NCI-H748 (cell line): ENCODE results near the gene GNE.
"Not testable (repeated sequence)": the region's sequence is repeated elsewhere in the genome, so short reads cannot be mapped to it uniquely, and the experiment has no call there.

Source experiments
- DNase-seq: peaks from one replicate; lab custom pipeline; 2025; ENCODE audit not compliant: unreplicated experiment; lab: John Stamatoyannopoulos, UW

Gene GNE

DNA sequence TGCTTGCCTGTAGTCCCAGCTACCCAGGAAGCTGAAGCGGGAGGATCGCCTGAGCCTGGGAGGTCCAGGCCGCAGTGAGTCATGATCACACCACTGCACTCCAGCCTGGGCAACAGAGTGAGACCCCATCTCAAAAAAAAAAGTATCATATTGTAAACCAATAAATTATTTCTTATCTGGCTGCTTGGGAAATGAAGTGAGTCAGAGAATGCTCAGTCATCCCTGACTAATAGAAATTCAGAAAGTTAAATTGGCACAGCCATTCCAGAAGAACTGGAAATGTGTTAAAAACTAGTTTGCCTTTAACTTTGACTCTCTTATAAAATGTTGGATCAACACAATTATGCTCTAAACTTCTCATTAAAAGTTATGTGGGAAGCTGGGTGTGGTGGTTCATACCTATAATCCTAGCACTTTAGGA lies 9.8 kb upstream of the GNE start:
- DNase-seq: no peak

- no peak for DNase-seq
Observed at GRCh38 chr9:36264896-36265295, 6.6 kb upstream of the GNE start.

- peak; percentile 71 for DNase-seq
Observed at GRCh38 chr9:36263683-36264082, 5.4 kb upstream of the GNE start.

GRCh38 chr9:36258996-36259533 lies 817 bp upstream of the GNE start:
- DNase-seq: no peak

DNA sequence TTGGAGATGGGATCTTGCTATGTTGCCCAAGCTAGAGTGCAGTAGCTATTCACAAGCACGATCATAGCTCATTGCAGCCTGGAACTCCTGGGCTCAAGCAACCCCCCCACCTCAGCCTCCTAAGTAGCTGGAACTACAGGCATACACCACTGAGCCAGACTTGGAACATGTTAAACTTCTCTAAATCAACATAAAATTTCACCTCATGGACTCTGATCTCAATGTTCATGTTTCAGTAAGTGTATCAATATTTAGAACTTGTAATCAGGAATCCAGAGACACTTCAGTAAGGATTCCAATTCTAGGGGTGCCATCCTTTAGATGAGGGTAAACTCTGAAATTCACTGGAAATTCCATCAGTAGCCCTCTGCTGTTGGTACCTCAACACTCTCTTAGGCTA lies 6.8 kb downstream of the GNE start:
- no peak for DNase-seq

DNA sequence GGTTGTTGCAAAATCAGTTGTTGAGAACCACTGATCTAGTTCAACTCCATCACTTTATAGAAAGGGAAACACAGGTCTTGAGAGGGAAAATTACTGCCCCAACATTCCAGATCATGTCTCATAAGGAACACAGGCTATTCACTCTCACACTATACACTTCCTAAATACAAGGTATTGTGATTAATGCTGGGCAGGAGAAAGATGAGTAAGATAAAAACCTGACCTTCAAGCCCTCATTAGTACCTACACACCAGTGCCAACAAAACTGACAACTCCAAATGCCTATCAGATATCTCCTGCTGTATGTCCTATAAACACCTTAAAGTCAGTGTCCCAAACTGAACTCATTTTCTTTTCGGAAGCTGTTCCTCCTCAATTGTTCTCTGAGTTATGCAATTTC lies 8.2 kb downstream of the GNE start:
- DNase-seq: no peak

DNA sequence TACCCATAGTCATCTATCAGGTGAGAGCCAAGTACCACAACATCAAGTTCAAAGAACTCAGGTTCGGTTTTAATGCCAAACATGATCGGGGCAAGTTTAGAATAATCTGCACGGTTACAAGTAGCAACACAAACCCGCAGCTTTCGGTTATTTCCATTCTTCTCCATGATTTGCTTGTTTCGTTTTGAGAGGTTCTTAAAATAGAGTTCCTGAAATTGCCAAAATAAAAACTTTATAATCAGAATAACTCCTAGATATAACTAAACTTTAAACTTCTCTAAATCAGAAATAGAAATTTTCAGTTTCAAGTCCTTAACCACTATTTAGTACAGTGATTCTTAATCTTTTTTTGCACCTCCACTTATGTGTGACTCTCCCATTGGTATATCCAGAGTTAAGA lies 9.1 kb downstream of the GNE start:
- no peak for DNase-seq

GRCh38 chr9:36248061-36248460 lies 10.2 kb downstream of the GNE start:
- peak; percentile 40 for DNase-seq

DNA sequence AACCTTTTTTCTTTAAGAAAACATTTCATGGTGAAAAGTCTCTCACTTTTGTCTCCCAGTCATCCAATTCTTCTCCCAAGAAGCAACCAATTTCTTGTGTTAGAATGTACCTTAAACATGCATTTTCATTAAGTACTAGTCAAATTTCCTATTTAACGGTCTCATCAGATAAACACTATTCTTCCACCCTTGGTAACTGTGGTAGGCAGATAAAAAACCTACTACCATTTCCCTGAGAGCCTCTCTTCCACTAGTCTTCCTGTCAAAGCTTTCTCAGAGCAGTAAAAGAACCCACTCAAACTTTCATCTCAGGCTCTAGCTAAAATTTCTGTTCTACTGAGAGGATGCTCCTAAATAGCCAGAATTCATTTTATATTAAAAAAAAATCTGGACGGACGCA lies 10.9 kb downstream of the GNE start:
- no peak for DNase-seq

GRCh38 chr9:36245906-36246305 lies 12.3 kb downstream of the GNE start:
- no peak for DNase-seq

- DNase-seq: not testable (repeated sequence)
Observed at GRCh38 chr9:36239675-36240074, 18.6 kb downstream of the GNE start.

DNA sequence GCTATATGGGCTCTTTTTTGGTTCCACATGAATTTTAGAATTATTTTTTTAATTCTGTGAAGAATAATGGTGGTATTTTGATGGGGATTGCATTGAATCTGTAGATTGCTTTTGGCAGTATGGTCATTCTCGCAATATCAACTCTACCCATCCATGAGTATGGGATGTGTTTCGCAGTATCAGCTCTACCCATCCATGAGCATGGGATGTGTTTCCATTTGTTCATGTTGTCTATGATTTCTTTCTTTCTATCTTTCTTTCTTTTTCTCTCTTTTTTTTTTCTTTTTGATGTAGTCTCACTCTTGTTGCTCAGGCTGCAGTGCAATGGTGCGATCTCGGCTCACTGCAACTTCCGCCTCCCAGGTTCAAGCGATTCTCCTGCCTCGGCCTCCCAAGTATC lies 19.0 kb downstream of the GNE start:
- not testable (repeated sequence) for DNase-seq

DNA sequence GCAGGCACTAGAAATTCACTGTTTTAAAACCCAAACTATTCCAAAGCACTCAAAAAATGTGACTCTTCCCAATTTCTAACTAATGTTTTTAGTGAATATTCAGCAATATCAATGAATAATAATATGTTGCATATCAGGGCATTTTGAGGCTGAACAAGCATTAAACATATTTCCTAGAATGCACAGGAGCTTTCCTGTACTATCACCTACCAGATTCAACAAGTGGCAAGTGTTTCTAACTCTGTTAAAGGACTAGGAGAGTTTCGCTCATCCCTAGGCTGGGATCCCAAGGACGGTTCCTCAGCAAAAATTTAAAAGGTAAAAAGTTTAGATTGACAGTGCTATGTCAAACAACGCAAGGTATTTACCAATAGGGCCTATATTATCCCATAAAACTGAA lies 21.0 kb downstream of the GNE start:
- DNase-seq: no peak

GRCh38 chr9:36222449-36222848 lies 35.8 kb downstream of the GNE start:
- no peak for DNase-seq

DNA sequence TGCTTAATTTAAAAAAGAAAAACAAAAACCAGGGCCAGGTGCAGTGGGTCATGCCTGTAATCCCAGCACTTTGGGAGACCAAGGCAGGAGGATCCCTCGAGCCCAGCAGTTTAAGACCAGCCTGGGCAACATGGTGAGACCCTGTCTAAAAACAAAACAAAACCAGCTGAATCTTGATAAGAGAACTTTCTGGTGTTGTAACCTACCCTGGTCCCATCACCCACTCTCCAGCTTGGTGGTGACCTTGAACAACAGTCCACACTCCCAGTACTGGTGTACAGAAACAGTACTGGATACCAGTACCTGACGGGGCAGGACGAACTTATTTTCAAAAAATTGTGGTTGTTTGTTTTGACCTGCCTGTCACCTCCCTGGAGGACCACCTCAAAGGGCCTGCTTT lies 36.6 kb downstream of the GNE start:
- DNase-seq: no peak

- DNase-seq: no peak
Observed at GRCh38 chr9:36218411-36218901, 39.8 kb downstream of the GNE start.

DNA sequence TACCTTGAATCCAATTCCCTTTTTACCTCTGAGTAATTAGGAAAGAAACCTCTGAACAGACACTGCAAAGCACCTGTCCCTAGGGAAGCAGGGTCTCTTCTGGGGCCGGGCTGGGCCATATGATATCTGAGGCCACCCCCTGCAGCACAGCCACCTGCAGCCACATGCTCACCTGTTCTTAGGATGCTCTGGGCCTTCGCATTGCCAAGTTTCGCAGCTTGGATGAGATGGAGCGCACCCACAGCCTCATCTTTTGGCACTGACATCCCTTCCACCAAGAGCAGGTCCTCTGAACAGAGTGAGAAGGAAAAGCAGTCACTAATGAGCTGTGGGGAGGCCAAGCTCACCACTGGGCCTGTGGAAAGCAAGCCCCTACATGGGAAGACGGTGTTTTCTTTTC lies 40.2 kb downstream of the GNE start:
- DNase-seq: no peak

GRCh38 chr9:36217256-36217968 lies 40.8 kb downstream of the GNE start:
- DNase-seq: no peak

DNA sequence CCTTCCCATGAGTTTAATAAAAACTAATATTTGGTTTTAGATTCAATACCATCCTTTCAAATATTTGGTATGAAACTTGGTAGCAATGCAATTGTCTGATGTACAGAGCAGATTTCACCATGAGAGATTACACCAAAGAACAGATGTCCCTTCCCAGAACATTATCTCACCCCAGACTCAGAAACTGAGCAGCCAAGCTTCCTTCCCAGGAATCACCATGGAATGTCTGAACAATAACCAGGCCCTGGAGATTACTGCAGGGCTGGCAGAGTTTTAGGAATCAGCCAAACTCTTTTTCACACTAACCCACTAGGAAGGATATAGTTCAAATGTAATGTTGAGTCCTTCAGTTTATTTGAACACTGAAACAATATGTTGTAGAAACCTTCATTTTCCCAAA lies 43.7 kb downstream of the GNE start:
- DNase-seq: no peak

- no peak for DNase-seq
Observed at GRCh38 chr9:36213989-36214388, 44.3 kb downstream of the GNE start.

DNA sequence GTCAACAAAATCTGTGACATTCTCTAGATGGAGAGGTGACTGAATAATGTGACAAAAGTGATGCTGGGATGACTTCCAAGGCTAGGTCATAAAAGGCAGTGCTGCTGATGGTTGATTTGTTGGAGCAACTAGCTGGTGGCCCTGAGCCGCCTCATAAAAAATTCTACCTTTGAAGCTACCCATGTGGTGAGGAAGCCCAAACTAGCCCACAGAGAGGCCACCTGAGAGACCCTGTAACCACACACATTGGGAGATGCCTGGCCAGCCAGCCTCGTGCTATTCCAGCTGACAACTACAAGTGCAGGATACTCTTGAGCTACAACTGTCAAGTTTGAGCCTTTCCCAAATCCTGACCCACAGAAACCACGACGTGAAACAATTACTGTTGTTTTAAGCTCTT lies 44.9 kb downstream of the GNE start:
- no peak for DNase-seq

GRCh38 chr9:36211510-36211909 lies 46.7 kb downstream of the GNE start:
- no peak for DNase-seq

DNA sequence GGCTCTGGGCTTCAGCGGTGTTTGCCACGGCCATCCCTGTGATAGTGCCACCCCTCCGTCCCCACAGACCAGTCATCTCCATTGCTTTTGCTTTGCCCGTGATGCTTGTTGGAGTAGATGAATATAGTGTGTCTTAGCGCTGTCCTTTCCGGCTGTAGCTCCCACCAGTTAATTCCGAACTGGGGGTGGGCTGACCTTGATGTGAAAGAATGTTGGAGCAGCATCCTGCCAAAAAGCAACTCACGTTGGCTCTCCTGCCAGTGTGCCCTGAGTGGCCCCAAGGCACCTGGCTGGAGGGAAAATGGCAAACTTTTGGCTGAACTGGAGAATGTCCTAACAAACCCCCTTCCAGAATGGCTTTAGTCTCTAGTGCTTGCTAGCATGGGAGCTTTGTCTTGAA lies 47.5 kb downstream of the GNE start:
- DNase-seq: no peak
